M059J (cell line): ENCODE measurements around the gene TAC3. TPM values are rescaled to one million over a fixed set of nuclear protein-coding genes. Genes with fewer than 3 reads are reported as not detected.
"Not testable (repeated sequence)": the region's sequence is repeated elsewhere in the genome, so short reads cannot be mapped to it uniquely, and the experiment has no call there.

Experiments used
- DNase-seq: peaks from one replicate; pipeline ENCODE4 v3.0.0-alpha.2; 2012; ENCODE audit warnings: low read depth
- total RNA-seq: library from RNA; depleted of rRNA; stranded (reverse); fragments of >200 nt; shearing (Covaris generic); gene quantifications from 2 replicates; pipeline ENCODE4 v1.2.3, GENCODE V29; 2014; rRNA removed

The TAC3 gene
- total RNA-seq, result not detected in 2 replicates

GRCh38 chr12:57016348-57016747, at the start of gene TAC3:
TAC3 (minus strand) TSS chr12:57016529; CDS start chr12:57015797, 732 bp downstream.
- DNase-seq, result no peak

- no peak for DNase-seq
Measured at GRCh38 chr12:57063991-57064685, 47.8 kb upstream of the TAC3 start.

GRCh38 chr12:57058454-57058853, 42.1 kb upstream of the TAC3 start:
- DNase-seq, result no peak

- DNase-seq, result no peak
Measured at GRCh38 chr12:57057067-57057751, 40.9 kb upstream of the TAC3 start.

- DNase-seq, result no peak
Measured at GRCh38 chr12:57055824-57056223, 39.5 kb upstream of the TAC3 start.

GRCh38 chr12:57053901-57054300, 37.6 kb upstream of the TAC3 start:
- DNase-seq, result not testable (repeated sequence)

GRCh38 chr12:57053146-57053545, 36.8 kb upstream of the TAC3 start:
- DNase-seq, result not testable (repeated sequence)

GRCh38 chr12:57051011-57051410, 34.7 kb upstream of the TAC3 start:
- no peak for DNase-seq

- DNase-seq, result peak; percentile 31
Measured at GRCh38 chr12:57049890-57050289, 33.6 kb upstream of the TAC3 start, which contains the start of gene MYO1A. MYO1A (minus strand) TSS chr12:57050129; CDS start chr12:57048323, 1,806 bp downstream.

GRCh38 chr12:57049119-57049446, 32.8 kb upstream of the TAC3 start:
- no peak for DNase-seq

- DNase-seq, result no peak
Measured at GRCh38 chr12:57048423-57049118, 32.2 kb upstream of the TAC3 start.

GRCh38 chr12:57047981-57048380, 31.7 kb upstream of the TAC3 start:
- peak; percentile 65 for DNase-seq

GRCh38 chr12:57046947-57047890, 30.9 kb upstream of the TAC3 start:
- DNase-seq, result no peak

- no peak for DNase-seq
Measured at GRCh38 chr12:57046086-57046791, 29.9 kb upstream of the TAC3 start.

GRCh38 chr12:57044889-57045288, 28.6 kb upstream of the TAC3 start:
- no peak for DNase-seq

GRCh38 chr12:57044468-57044867, 28.1 kb upstream of the TAC3 start:
- no peak for DNase-seq

GRCh38 chr12:57042695-57043094, 26.4 kb upstream of the TAC3 start:
- no peak for DNase-seq

- no peak for DNase-seq
Measured at GRCh38 chr12:57040750-57041149, 24.4 kb upstream of the TAC3 start.

- no peak for DNase-seq
Measured at GRCh38 chr12:57040211-57040610, 23.9 kb upstream of the TAC3 start.

GRCh38 chr12:57039016-57039798, 22.9 kb upstream of the TAC3 start:
- no peak for DNase-seq
